Right renal cortex interstitium (tissue), 3 donors: Measurements from ENCODE around the gene ZNF709. TPM values are rescaled to one million over a fixed set of nuclear protein-coding genes. Genes with fewer than 3 reads are reported as not detected.
"Not testable (repeated sequence)": the region's sequence is repeated elsewhere in the genome, so short reads cannot be mapped to it uniquely, and the experiment has no call there.

Experiments used
- DNase-seq, 3 donors: peaks; one replicate each; pipeline ENCODE4 v3.0.0-alpha.2; 2013; ENCODE audit warnings: low read depth in 3 of 3, low spot score in 2 of 3
- polyA plus RNA-seq, 3 donors: library from polyadenylated mRNA; unstranded; fragments of 120-200 nt; gene quantifications; one replicate each; pipeline ENCODE4 v1.2.1, GENCODE V29; 2013; ENCODE audit not compliant: insufficient read length in 3 of 3

The ZNF709 gene
- 1 to 10 TPM; 8.2 to 9.2 (median 8.6) TPM for polyA plus RNA-seq

DNA sequence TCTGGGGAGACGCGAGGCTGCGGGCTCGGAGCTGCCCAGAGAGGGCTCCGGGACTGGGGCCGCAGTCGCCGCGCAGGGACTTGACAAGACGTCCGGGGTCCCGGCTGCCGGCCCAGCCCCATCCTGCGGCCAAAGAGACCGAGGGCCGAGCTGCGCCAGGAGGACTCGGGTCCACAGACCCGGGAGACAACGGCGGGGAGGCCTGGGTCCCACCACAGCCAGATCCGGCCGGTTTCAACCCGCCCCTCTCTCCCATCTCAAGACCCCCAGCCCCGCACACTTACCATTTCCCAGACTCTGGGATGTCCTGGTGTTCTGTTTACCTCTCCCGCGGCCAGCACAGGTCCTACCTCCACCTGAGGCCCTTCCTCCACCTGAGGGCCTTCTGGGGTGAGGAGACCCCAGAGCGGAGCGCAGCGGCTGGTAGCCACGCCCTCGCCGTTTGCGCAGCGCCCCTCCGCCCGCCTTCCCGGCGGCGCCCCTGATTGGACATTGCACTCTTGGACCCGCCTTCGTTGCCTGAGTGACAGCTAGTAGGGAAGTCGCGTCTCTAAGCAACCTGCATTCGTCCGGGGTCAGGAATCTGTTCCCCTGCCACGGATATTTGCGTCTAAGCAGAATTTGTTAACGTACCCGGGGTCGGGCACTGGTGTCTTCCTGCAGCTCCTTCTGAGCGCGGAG lies at the start of gene ZNF709:
Gene ZNF709 (minus strand): TSS at position 446 of the 681 bp plus-strand sequence. CDS start 159 bp downstream, at position 287.
- DNase-seq = peak; percentile 86 to 91 (median 91)

DNA sequence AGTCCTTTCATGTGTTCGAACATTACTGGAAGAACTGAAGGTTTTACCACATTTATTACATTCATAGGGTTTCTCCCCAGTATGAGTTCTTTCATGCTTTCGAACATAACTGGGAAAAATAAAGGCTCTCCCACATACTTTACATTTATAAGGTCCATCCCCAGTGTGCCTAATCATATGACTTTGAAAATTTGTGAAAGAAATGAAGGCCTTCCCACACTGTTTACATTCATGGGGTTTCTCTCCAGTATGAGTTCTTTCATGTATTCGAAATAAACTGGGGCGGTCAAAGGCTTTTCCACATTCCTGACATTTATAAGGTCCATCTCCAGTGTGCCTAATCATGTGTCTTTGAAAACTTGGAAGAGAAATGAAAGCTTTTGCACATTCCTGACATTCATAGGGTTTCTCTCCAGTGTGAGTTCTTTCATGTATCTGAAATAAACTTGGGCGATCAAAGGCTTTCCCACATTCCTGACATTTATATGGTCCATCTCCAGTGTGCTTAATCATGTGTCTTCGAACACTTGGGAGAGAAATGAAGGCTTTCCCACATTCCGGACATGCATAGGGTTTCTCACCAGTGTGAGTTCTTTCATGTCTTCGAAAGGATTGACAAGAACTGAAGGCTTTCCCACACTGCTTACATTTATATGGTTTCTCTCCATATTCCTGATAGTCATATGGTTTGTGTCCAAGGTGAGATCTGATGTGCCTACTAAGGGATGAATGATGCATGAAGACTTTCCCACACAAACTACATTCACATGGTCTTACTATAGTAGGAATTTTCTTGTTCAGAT lies 42.6 kb upstream of the ZNF709 start:
- DNase-seq = no peak

DNA sequence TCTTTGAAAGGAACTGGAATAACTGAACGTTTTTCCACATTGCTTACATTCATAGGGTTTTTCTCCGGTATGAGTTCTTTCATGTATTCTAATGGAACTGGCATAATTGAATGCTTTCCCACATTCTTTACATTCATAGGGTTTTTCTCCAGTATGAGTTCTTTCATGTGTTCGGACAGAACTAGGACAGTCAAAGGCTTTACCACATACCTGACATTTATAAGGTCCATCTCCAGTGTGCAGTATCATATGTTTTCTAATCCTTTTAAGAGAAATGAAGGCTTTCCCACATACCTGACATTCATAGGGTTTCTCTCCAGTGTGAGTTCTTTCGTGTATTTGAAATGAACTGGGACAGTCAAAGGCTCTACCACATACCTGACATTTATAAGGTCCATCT lies 41.9 kb upstream of the ZNF709 start:
- no peak for DNase-seq

DNA sequence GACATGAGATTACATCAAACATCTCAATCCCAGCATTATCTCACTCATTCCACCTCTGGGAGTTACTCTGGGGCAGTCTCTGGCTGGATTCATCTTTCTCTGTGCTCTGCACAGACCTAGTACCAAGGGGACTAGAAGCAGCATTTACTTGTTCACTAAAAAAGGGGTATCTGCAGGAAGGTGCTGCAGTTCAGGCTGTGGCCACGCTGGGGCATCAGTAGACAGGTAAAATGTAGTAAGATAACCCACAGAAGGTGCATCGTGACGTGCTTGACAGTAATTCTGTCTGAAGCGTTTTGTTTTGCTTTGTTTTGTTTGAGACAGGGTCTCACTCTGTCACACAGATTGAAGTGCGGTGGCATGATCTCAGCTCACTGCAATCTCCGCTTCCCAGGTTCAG lies 37.4 kb upstream of the ZNF709 start:
- DNase-seq = no peak

DNA sequence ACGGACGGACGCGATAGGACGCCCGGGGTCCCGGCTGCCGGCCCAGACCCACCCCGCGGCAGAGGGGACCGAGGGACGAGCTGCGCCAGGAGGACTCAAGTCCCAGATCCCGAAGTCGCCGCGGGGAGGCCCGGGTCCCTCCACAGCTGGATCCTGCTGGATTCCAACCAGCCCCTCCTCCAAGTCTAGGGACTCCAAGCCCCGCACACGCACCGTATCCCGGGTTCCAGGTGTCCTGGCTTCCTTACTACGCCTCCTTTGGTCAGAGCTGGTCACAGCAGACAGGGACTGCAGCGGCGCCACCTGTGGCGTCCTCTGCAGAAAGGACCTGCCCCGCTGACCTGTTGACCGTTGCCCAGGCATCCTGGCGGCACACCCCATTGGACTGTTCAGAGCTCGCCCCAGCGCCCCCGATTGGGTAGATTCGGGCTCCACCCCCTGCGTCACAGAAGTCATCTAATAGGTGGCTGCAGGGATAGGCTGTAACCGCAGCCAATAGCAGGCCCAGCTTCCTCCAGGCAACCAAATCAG lies 29.0 kb upstream of the ZNF709 start:
- DNase-seq = no peak

DNA sequence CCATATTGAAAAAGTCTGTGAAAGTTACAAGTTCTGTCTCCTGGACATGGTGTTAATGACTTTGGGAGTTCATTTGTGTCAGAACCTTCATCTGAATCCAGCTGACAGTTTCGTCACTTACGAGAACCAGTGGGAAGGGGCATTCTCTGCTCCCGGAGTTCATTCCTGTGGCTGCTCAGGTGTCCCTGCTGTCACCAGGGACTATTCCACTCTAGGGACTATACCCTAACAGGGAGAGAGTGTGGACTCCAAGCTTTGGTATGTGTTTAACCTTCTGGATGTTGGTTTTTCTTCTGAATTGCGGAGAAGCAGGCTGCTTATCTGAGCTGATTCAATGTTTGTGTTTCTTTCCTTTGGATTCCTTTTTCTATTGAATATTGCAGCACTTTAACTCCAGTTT lies 12.4 kb upstream of the ZNF709 start:
- DNase-seq = no peak

DNA sequence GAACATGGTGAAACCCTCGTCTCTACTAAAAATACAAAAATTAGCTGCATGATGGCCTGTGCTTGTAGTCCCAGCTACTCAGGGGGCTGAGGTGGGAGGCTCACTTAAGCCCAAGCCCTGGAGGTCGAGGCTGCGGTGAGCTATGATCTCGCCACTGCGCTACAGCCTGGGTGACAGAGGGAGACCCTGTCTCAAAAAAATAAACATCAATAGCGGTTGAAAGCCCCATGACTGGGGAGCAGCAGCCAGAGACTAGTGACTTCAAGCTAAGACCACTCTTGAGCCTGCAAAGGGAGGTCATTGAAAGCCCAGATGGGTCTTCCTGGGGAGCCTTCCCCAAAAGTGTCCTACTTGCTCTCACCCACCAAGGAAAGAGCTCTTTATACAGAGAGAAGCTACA lies 11.9 kb upstream of the ZNF709 start:
- DNase-seq = no peak

DNA sequence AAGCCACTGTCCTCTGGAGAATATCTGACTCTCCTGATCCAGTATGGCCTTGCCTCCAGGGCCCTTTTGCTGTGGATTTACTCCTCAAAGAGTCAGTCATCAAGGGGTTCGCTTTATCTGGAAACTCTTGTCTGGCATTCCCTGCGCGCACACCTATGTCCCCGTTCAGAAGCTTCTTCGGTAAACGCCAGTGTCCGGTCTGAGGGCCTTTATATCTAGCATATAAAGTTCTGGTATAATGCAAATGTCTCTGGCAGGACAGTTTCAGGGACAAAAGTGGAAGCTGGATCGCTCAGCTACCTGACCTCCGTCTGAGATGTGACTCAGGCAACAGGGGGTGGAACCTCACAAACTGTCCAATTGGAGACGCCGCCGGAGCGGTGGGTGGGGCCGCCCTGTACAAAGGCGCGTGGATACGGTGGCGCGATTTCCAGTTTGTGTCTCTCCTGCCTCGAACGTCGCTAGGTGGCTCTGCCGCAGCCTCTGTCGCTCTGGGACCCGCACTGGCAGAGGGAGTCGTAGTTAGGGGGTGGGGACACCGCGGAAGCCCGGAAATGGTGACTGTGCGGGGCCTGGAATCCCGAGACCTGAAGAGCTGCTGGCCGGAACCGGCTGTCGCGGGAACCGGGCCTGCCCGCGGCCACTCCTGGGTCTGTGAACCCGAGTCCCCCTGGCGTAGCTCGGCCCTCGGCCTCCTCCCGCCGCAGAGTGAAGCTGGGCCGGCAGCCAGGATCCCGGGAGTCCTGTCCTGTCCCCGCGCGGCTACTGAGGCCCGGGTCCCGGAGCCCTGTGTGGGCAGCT lies 10.6 kb upstream of the ZNF709 start:
- DNase-seq = peak; percentile 84 to 93 (median 90)

DNA sequence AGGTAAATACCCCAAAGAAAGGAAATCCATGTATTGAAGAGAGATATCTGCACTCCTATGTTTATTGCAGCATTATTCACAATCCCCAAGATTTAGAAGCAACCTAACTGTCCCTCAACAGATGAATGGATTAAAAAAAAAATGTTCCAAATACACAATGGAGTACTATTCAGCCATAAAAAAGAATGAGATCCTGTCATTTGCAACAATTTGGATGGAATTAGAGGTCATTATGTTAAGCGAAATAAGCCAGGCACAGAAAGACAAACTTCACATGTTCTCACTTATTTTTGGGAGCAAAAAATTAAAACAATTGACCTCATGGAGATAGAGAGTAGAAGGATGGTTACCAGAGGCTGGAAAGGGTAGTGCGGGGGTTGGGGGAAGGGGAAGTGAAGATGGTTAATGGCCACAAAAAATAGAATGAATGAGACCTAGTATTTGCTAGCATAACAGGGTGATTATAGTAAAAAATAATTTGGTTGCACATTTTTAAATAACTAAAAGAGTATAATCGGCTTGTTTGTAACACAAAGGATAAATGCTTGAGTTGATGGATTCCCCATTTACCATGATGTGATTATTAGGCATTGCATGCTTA lies 9.7 kb upstream of the ZNF709 start:
- DNase-seq = no peak

DNA sequence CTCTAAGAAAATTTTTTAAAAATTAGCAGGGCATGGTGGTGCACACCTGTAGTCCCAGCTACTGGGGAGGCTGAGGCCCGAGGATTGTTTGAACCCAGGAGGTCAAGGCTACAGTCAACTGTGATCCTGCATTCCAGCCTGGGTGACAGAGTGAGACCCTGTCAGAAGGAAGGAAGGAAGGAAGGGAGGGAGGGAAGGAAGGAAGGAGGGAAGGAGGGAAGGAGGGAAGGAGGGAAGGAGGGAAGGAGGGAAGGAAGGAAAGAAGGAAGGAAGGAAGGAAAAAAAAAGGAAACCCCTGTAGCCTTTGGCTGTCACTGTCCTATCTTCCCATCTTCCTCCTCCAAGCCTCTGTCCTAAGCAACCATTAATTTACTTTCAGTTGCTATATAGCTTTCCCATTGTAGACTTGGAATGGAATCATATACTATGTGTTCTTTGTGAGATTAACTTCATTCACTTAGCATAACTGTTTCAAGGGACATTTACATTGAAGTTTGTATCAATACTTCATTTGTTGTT lies 1.7 kb upstream of the ZNF709 start:
- not testable (repeated sequence) for DNase-seq

DNA sequence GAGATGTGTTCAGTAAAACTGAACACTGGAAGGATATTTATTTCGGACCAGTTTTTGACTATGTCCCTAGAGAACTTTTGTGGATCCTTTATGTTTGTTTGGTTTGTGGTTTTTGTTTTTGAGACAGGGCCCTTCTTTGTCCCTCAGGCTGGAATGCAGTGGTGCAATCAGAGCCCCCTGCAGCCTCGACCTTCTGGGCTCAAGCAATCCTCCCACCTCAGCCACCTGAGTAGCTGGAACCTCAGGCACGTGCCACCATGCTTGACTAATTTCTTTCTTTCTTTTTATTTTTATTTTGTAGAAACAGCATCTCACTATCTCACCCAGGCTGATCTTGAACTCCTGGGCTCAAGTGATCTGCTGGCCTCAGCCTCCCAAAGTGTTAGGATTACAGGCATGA lies 955 bp upstream of the ZNF709 start:
- DNase-seq = no peak

DNA sequence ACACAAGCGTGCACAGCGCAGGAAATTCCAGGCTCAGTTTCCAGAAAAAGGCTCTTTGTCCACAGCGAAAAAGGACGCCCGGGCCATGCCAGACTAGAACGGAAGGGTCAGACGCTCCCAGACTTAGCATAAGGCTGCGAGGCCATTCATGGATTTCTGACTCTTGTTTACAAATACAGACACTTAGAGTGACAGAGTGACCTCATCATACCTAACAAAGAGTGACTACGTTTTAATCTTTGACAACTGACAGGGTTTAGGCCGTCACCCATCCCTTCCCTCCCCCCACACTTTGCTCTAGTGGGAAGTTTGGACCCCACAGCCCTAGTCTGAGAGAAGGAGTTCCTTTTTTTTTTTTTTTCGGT lies 418 bp upstream of the ZNF709 start:
- no peak for DNase-seq

DNA sequence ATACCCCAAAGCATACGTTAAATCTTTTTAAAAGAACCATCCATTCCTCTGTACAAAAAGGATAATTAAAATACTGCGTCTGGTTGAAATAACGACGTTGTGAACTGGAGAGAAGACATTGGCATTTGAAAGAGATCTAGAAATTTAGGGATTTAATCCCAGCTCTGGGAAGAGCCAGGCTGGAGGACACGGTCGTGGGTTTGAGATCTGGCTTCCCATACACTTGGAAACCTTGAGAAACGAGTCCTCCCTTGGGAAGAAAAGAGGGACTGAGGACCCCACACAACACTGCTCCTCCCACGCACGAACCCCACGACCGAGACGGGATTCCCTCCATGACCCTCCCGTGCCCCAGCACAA lies 625 bp downstream of the ZNF709 start:
- no peak for DNase-seq

DNA sequence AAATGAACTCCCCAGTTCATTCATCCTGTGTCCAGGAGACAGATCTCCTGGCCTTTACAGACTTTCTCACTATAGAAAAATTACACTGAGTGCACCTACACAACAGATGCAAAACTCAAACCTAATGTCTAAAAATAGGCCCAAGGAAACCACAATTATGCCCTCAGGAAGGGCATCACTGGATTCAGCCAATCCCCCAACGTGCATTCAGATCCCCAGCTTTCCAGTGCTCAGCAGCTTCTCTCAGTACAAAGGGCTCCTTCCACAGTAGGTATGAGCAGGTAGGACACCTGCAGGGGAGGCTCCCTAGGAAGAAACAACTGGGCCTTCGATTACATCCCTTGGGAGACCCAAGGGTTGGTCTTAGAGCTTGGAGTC lies 2.1 kb downstream of the ZNF709 start:
- DNase-seq = no peak

DNA sequence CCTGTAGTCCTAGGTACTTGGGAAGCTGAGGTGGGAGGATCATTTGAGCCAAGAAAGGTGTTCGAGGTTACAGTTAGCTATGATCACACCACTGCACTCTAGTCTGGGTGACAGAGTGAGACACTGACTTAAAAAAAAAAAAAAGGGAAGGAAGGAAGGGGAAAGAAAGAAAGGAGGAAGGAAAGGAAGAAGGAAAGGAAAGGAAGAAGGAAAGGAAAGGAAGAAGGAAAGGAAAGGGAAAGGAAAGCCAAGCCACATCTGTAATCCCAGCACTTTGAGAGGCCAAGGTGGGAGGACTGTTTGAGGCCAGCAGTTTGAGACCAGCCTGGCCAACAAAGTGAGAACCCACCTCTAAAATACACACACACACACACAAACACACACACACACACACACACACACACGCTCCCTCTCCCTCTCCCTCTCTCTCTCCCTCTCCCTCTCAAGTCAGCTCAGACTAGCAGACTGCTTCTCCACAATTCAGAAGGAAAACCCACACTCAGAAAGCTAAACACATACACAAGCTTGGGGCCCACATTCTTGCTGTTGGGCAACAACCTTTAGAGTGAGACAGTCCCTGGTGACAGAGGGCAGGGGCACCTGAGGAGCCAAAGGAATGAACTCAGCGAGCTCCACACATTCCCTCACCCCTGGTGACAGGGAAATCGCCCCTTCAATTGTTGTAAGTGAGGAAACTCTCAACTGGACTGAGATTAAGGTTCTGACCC lies 2.7 kb downstream of the ZNF709 start:
- DNase-seq = no peak

DNA sequence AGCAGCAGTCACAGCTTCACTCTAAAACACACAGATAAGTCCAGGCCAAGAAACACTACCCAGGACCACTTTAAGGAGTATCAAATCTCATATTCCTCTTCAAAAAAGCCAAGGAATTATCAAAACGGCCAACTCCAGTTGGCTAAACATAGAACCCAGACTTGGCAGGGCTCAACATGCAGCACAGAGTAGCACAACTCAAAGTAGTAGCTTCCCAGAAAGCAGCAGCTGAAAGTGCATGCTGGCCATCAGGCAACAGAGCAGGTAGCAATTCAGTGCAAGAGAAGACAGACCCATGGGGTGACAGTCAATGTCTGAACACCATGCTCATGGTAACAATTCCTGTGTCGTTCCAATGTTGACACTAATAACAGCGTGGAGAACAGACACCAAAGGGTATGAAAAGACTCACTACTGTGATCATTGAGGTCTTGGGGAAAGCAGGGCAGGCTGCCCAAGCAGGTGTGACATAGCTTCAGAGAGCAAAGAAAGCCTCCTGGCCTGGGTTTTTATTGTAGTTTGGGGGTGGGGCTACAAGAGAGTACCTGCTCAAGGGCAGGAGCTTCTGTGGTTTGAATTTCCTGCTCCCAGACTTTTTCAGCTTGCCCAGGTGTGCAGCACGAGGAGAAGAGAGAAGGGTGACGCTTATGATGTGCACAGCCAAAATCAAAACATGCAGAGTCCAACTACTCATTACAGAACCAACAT lies 6.2 kb downstream of the ZNF709 start:
- DNase-seq = no peak

DNA sequence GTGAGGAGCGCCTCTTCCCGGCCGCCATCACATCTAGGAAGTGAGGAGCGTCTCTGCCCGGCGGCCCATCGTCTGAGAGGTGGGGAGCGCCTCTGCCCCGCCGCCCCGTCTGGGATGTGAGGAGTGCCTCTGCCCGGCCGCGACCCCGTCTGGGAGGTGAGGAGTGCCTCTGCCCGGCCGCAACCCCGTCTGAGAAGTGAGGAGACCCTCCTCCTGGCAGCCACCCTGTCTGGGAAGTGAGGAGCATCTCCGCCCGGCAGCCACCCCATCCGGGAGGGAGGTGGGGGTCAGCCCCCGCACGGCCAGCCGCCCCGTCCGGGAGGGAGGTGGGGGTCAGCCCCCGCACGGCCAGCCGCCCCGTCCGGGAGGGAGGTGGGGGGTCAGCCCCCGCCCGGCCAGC lies 17.0 kb downstream of the ZNF709 start:
- DNase-seq = not testable (repeated sequence)

DNA sequence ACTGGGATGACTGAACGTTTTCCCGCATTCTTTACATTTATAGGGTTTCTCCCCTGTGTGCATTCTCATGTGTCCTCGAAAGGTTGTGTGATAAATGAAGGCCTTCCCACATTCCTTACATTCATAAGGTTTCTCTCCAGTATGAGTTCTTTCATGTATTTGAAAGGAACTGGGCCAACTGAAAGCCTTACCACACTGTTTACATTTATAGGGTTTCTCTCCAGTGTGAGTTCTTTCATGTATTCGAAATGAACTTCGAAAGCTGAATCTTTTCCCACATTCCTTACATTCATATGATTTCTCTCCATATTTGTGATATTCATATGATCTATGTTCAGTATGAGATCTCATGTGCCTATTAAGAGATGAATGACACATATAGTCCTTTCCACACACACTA lies 19.4 kb downstream of the ZNF709 start:
- no peak for DNase-seq

DNA sequence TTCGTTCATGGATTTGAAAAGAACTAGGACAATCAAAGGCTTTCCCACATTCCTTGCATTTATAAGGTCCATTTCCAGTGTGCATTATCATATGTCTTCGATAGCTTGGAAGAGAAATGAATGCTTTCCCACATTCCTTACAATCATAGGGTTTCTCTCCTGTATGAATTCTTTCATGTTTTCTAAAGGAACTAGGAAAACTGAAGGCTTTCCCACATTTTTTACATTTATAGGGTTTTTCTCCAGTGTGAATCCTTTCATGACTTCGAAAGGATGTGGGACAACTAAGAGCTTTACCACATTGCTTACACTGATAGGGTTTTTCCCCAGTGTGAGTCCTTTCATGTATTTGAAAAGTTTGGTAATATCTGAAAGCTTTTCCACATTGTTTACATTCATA lies 19.8 kb downstream of the ZNF709 start:
- DNase-seq = no peak
